Fibroblast of the aortic adventitia (primary cell): ENCODE results near the gene ZMYND10. TPM values are rescaled to one million over a fixed set of nuclear protein-coding genes. Genes with fewer than 3 reads are reported as not detected.

Experiments used
- DNase-seq: peaks from one replicate; pipeline ENCODE4 v3.0.0-alpha.2; 2010; ENCODE audit warnings: low read depth
- H3K4me3 ChIP-seq: 2 replicates; pipeline ENCODE4 v1.5.1; 2011; ENCODE audit warnings: low read depth, mild to moderate bottlenecking, control low read depth, low read length, moderate library complexity
- total RNA-seq: library from RNA; depleted of rRNA; stranded (reverse); fragments of >200 nt; gene quantifications from 2 replicates; pipeline ENCODE4 v1.2.3, GENCODE V29; 2012; ENCODE audit warnings: low replicate concordance
- TF ChIP-seq, protein P1 (sequence below): IDR thresholded peaks from 2 replicates; pipeline ENCODE4 v1.5.1; 2011; ENCODE audit warnings: mild to moderate bottlenecking, low read length, control low read depth, inconsistent platforms; ENCODE audit not compliant: insufficient read depth

The ZMYND10 gene
- total RNA-seq, 1 donor, result 0.81 TPM

DNA sequence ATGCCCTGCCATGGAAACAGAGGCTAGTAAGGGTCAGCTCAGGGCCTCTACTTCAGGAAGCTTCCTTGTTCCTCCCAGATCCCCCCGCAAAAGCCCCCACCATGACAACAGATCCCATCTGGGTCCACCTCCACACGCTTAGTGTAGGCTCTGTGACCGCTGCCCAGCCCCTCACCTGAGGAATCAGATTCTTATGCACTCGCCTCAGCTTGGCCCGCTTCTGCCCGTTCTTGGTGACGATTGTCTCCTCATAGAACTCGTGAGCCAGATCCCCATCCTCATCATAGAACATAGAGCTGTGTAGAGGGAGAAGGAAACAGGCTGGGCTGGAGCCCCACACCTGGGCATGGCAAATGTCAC lies 19.4 kb downstream of the ZMYND10 start:
- TF ChIP-seq, protein P1, sequence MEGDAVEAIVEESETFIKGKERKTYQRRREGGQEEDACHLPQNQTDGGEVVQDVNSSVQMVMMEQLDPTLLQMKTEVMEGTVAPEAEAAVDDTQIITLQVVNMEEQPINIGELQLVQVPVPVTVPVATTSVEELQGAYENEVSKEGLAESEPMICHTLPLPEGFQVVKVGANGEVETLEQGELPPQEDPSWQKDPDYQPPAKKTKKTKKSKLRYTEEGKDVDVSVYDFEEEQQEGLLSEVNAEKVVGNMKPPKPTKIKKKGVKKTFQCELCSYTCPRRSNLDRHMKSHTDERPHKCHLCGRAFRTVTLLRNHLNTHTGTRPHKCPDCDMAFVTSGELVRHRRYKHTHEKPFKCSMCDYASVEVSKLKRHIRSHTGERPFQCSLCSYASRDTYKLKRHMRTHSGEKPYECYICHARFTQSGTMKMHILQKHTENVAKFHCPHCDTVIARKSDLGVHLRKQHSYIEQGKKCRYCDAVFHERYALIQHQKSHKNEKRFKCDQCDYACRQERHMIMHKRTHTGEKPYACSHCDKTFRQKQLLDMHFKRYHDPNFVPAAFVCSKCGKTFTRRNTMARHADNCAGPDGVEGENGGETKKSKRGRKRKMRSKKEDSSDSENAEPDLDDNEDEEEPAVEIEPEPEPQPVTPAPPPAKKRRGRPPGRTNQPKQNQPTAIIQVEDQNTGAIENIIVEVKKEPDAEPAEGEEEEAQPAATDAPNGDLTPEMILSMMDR, result no peak
- no peak for DNase-seq
- H3K4me3 ChIP-seq, result no peak overlapping the region

DNA sequence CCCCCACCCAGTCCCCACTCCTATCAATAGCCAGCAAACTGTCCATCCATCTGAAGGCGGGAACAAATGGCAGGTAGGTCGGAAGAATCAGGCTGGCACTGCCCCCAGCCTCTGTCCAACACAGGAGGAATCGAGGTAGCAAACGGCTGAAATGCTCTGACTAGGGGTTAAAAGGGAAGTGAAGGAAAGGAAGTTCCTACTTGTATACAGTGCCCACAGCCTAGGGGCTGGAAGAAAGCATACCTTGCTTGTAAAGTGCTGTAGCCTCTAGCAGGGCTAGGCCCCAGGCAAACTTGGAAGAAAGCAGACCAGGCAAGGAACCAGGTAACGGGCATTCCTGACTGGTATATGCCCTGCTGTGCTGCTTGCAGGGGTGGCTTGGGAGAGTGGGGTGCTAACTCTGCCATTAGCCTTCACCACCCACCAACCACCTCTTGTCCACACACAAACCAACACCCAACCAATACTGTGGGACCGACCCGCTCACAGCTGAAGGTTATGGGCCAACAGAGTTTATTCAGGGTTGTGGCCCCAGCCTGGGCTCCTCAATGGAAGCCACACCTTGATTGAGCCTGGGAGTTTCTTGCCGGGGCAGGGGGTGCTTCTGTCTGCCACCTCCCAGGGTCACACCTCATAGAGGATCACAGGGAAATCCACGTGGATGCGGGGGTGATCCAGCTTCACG lies 19.9 kb downstream of the ZMYND10 start:
- TF ChIP-seq, protein P1, result no peak
- H3K4me3 ChIP-seq, result no peak overlapping the region
- DNase-seq, result no peak

DNA sequence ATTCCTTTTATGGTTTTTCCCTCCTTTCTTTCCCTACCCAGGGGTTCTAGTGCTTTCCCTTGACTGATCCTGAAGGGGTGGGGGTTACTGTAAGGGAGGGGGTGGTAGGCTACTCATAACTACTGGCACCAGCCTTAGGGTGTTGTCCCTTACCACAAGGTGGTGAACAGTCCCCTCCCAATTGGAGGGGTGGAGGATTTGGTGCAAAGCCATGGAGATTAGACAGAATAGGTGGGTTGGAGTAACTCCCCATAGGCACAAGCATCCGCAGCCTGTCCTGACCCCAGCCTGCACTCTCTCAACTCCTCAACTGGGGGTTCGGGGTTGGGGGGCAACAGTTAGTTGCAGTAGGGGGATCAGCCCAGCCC lies 20.4 kb downstream of the ZMYND10 start:
- DNase-seq, result no peak
- TF ChIP-seq, protein P1, result no peak
- H3K4me3 ChIP-seq, result no peak overlapping the region

DNA sequence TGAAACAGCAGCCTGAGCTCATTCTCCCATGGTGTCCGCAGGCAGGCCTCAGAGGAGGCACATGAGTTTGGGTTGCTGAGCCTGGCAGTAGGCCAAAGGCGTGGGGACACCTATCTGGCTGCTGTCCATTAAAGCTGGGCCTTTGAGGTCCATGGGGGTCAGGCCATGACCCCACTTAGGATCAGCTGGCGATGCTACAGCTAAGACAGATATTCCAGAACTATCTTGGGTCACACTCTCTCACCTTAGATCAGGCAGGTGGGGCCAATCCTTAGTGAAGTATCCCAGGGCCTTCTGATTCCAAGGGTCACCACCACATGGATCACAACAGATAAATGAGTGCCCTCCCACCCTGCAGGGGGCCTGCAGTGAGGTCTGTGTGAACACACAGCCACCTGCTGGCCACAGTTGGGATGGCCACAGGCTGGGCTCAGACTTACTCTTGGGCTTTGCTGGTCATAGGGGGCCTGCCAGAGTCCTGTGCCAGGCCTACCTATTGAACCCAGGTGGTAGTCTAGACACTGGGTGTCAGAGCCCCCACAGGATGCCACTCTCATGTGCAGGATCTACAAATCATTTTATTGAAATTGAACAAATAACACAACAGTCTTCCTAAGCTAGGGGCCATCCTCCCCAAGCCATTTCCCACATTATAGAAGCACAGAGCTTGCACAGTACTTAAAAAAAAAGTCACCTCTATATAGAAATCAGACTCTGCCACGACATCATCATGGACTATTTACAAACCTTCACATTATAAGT lies 21.0 kb downstream of the ZMYND10 start:
- H3K4me3 ChIP-seq, result no peak overlapping the region
- TF ChIP-seq, protein P1, result peak; percentile 87
- peak; percentile 64 for DNase-seq

DNA sequence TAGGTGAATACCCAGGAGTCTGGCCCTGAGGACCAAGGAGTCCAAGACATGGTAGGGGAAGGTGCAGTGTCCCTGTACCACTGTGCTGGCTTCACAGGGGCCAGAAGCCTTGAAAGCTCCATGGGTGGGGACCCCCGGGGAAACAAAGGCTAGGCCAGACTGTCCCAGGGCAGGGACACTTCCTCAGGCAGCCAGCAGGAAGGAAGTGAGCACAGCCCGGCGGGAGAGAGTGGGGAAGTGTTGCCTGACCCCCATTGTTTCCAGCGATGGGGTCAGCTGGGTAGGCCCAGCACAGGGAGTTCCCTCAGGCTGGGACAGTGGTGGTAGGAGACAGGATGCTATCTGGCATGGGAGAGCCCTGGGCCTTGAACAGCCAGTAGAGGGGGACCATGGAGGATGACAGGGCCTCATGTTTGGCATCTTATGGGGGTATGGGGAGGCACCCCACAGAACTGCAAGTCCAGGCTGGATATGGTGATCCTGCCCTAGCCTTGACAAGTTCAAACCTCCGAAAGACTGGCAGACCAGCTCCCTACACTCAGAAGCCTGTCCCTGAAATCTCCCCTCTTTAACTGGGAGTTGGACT lies 21.8 kb downstream of the ZMYND10 start:
- no peak for DNase-seq
- TF ChIP-seq, protein P1, result no peak
- H3K4me3 ChIP-seq, result no peak overlapping the region

DNA sequence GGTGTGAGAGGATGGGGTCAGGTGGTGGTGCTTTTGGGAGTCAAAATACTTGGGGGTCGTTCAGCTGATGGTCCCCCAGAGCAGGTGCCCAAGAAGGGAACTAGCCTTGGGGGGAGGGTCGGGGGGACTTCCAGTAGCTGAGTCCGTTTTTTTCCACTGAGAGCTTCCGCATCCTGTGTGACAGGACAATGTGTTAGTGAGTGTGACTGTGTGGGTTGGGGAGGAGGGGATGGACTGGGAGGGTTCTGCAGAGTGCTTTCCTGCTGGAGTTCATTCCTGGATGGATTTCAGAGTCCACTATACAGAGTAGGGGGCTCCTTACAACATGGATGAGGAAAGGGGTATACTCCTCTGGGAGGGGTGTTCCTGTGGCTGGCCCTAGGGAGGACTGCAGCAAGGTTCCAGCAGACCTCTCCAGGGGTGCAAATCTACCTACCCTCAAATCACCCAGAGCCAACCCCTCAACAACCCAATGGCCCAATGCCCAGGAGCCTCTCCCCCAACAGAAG lies 22.4 kb downstream of the ZMYND10 start:
- TF ChIP-seq, protein P1, result no peak
- no peak overlapping the region for H3K4me3 ChIP-seq
- DNase-seq, result no peak
